ENCODE measurements around the gene ABLIM3. TPM values are rescaled to one million over a fixed set of nuclear protein-coding genes. Genes with fewer than 3 reads are reported as not detected.
A peak's percentile ranks its signal among the peaks of the same experiment; 100 is the strongest.

The ABLIM3 gene
- total RNA-seq, 1 experiment from 2014 or later = 70.9 TPM

GRCh38 chr5:149229298-149229937 is 88.1 kb downstream of the ABLIM3 start:
- DNase-seq = no peak
- H3K9me3 Mint-ChIP-seq (ENCODE audit: low read depth, unreplicated experiment) = no peaks in the 10 kb centered on the region
- no peaks in the 10 kb centered on the region for H3K27me3 Mint-ChIP-seq (ENCODE audit: unreplicated experiment)
- no TSS peak for BruUV-seq (replicated peaks)
- H3K4me1 Mint-ChIP-seq (ENCODE audit: low read depth, unreplicated experiment) = peaks cover 25% of the 10 kb centered on the region
- peaks cover 51% of the 10 kb centered on the region for H3K36me3 Mint-ChIP-seq (ENCODE audit: insufficient read depth, unreplicated experiment)
- H3K27ac Mint-ChIP-seq (ENCODE audit: unreplicated experiment) = peak overlapping the region; percentile 82
- peak; percentile 9 for TF ChIP-seq CTCF (IDR thresholded peaks at IDR 0.05; ENCODE audit: unreplicated experiment)
- peak overlapping the region; percentile 5 for H3K4me3 Mint-ChIP-seq (ENCODE audit: low read depth, unreplicated experiment)
- CTCF ChIA-PET = interaction anchor here (1.0 to 2.7 kb wide), 7 partner anchors 77 to 115 kb away, joined by 3 to 39 read pairs (median 7); partner anchors contain the start of gene ABLIM3
- intact Hi-C loops (cut with micrococcal nuclease; ENCODE audit: unreplicated experiment) = loop anchor here (1.0 to 5.0 kb wide), 5 partner anchors 35 to 317 kb away; partner anchors contain the start of gene ABLIM3

- CTCF ChIA-PET = no interaction called here
- Mint-ChIP-seq H3K27me3 (ENCODE audit: unreplicated experiment) (no peaks in the 10 kb centered on the region), H3K9me3 (ENCODE audit: low read depth, unreplicated experiment) (no peaks in the 10 kb centered on the region), H3K4me1 (ENCODE audit: low read depth, unreplicated experiment) (no peaks in the 10 kb centered on the region), H3K4me3 (ENCODE audit: low read depth, unreplicated experiment) (no peak overlapping the region), H3K27ac (ENCODE audit: unreplicated experiment) (no peak overlapping the region), H3K36me3 (ENCODE audit: insufficient read depth, unreplicated experiment) (peaks cover 41% of the 10 kb centered on the region)
- intact Hi-C loops (cut with micrococcal nuclease; ENCODE audit: unreplicated experiment) = no loop called here
- no TSS peak for BruUV-seq (replicated peaks)
- no peak for DNase-seq
- TF ChIP-seq CTCF (IDR thresholded peaks at IDR 0.05; ENCODE audit: unreplicated experiment) = no peak
These were observed 94.5 kb downstream of the ABLIM3 start for GRCh38 chr5:149235841-149236240.

GRCh38 chr5:149237662-149238061 is 96.4 kb downstream of the ABLIM3 start:
- no peak for DNase-seq
- Mint-ChIP-seq H3K4me3 (ENCODE audit: low read depth, unreplicated experiment) (no peak overlapping the region), H3K27ac (ENCODE audit: unreplicated experiment) (no peak overlapping the region), H3K36me3 (ENCODE audit: insufficient read depth, unreplicated experiment) (peaks cover 40% of the 10 kb centered on the region), H3K9me3 (ENCODE audit: low read depth, unreplicated experiment) (no peaks in the 10 kb centered on the region), H3K4me1 (ENCODE audit: low read depth, unreplicated experiment) (no peaks in the 10 kb centered on the region), H3K27me3 (ENCODE audit: unreplicated experiment) (no peaks in the 10 kb centered on the region)
- CTCF ChIA-PET = no interaction called here
- BruUV-seq (replicated peaks) = no TSS peak
- intact Hi-C loops (cut with micrococcal nuclease; ENCODE audit: unreplicated experiment) = no loop called here
- TF ChIP-seq CTCF (IDR thresholded peaks at IDR 0.05; ENCODE audit: unreplicated experiment) = peak; percentile 47

- H3K27me3 Mint-ChIP-seq (ENCODE audit: unreplicated experiment) = no peaks in the 10 kb centered on the region
- CTCF ChIA-PET = no interaction called here
- no peak for TF ChIP-seq CTCF (IDR thresholded peaks at IDR 0.05; ENCODE audit: unreplicated experiment)
- intact Hi-C loops (cut with micrococcal nuclease; ENCODE audit: unreplicated experiment) = no loop called here
- no peak overlapping the region for H3K27ac Mint-ChIP-seq (ENCODE audit: unreplicated experiment)
- peaks cover 35% of the 10 kb centered on the region for H3K36me3 Mint-ChIP-seq (ENCODE audit: insufficient read depth, unreplicated experiment)
- H3K4me3 Mint-ChIP-seq (ENCODE audit: low read depth, unreplicated experiment) = no peak overlapping the region
- no peaks in the 10 kb centered on the region for H3K4me1 Mint-ChIP-seq (ENCODE audit: low read depth, unreplicated experiment)
- BruUV-seq (replicated peaks) = no TSS peak
- H3K9me3 Mint-ChIP-seq (ENCODE audit: low read depth, unreplicated experiment) = no peaks in the 10 kb centered on the region
- no peak for DNase-seq
These were observed 97.2 kb downstream of the ABLIM3 start for GRCh38 chr5:149238540-149238939.

Data from Calu3 (cell line).